PC-3 (cell line): ENCODE results near the gene ITGAL. TPM values are rescaled to one million over a fixed set of nuclear protein-coding genes. Genes with fewer than 3 reads are reported as not detected.

Experiments used
- ATAC-seq: fragments of 200-7000 bp; cut with Tn5 transposase; 2 replicates; pipeline ENCODE4 v1.9.1; 2020; ENCODE audit warnings: mild to moderate bottlenecking, moderate library complexity
- BruUV-seq: library from RNA; stranded (reverse); fragments of 400-500 nt; replicated peaks from 2 replicates; lab custom pipeline; 2021; lab: Mats Ljungman, UMichigan
- CTCF ChIA-PET: fragments of 300-600 bp; sonication (Branson Sonifier 250); formaldehyde crosslinking; loops from one replicate; lab custom pipeline; 2022; ENCODE audit warnings: antibody characterized with exemption; lab: Charles Lee
- POLR2A ChIA-PET: fragments of 300-600 bp; sonication (Branson Sonifier 250); formaldehyde crosslinking; loops from one replicate; lab custom pipeline; 2022; ENCODE audit warnings: antibody characterized with exemption; ENCODE audit not compliant: unreplicated experiment; lab: Charles Lee
- DNase-seq: peaks from one replicate; pipeline ENCODE4 v3.0.0-alpha.2; 2015
- H2AFZ ChIP-seq: fragments of 300-600 bp; sonication (generic); 2 replicates; pipeline ENCODE4 v1.6.0; 2016; ENCODE audit warnings: antibody characterized with exemption, low read length
- H3F3A ChIP-seq: fragments of 300-600 bp; sonication (generic); one replicate; pipeline ENCODE4 v1.6.0; 2017; ENCODE audit warnings: antibody characterized with exemption, low read length, control low read depth, mild to moderate bottlenecking; ENCODE audit not compliant: unreplicated experiment
- H3K27ac ChIP-seq: fragments of 300-600 bp; sonication (generic); 2 replicates; pipeline ENCODE4 v1.5.1; 2016; ENCODE audit warnings: mild to moderate bottlenecking, low read length
- H3K27me3 ChIP-seq: fragments of 300-600 bp; sonication (generic); 2 replicates; pipeline ENCODE4 v1.6.1; 2016; ENCODE audit warnings: low read length, mixed read lengths
- H3K36me3 ChIP-seq: fragments of 300-600 bp; sonication (generic); 2 replicates; pipeline ENCODE4 v1.6.1; 2016; ENCODE audit warnings: low read depth, mixed run types, low read length, mixed read lengths
- H3K4me1 ChIP-seq: fragments of 300-600 bp; sonication (generic); 2 replicates; pipeline ENCODE4 v1.5.1; 2016; ENCODE audit warnings: low read length; ENCODE audit not compliant: insufficient read depth
- H3K4me2 ChIP-seq: fragments of 300-600 bp; sonication (generic); 2 replicates; pipeline ENCODE4 v1.6.0; 2016; ENCODE audit warnings: low read length
- H3K4me3 ChIP-seq: fragments of 300-600 bp; sonication (generic); 2 replicates; pipeline ENCODE4 v1.5.1; 2016; ENCODE audit warnings: mild to moderate bottlenecking, low read length, mixed read lengths
- H3K79me2 ChIP-seq: fragments of 300-600 bp; sonication (generic); 2 replicates; pipeline ENCODE4 v1.6.1; 2017; ENCODE audit warnings: low read length, mixed read lengths
- H3K9ac ChIP-seq: fragments of 300-600 bp; sonication (generic); 2 replicates; pipeline ENCODE4 v1.6.0; 2016; ENCODE audit warnings: mild to moderate bottlenecking, low read length
- H3K9me2 ChIP-seq: fragments of 300-600 bp; sonication (generic); replicated peaks from 2 replicates; pipeline ENCODE4 v1.6.1; 2016; ENCODE audit warnings: mixed run types, low read length, mixed read lengths
- H3K9me3 ChIP-seq: fragments of 300-600 bp; sonication (generic); 2 replicates; pipeline ENCODE4 v1.6.1; 2016; ENCODE audit warnings: low read length, mixed read lengths
- H4K20me1 ChIP-seq: fragments of 300-600 bp; sonication (generic); 2 replicates; pipeline ENCODE4 v1.6.1; 2016; ENCODE audit warnings: low read length, mixed read lengths
- CTCF ChIP-seq: fragments of 300-600 bp; sonication (generic); conservative IDR thresholded peaks from 2 replicates; pipeline ENCODE4 v1.5.1; 2017; ENCODE audit warnings: antibody characterized with exemption, low read depth, mild to moderate bottlenecking, low read length
- EZH2 ChIP-seq: fragments of 300-600 bp; sonication (generic); IDR thresholded peaks from one replicate; pipeline ENCODE4 v1.6.1; 2017; ENCODE audit warnings: antibody characterized with exemption, mild to moderate bottlenecking, low read length; ENCODE audit not compliant: unreplicated experiment
- EZH2phosphoT487 ChIP-seq: fragments of 300-600 bp; sonication (generic); IDR thresholded peaks from 2 replicates; pipeline ENCODE4 v1.6.1; 2018; ENCODE audit warnings: mild to moderate bottlenecking, antibody characterized with exemption, low read length, borderline replicate concordance
- intact Hi-C: fragments of 100-400 bp; cut with micrococcal nuclease; formaldehyde crosslinking; loops from 2 replicates; pipeline ENCODE4 v1.9.0; 2023
- total RNA-seq: library from RNA; depleted of rRNA; stranded (reverse); fragments of >200 nt; gene quantifications from 2 replicates; pipeline ENCODE4 v1.2.3, GENCODE V29; 2014

The ITGAL gene
- total RNA-seq, 1 experiment from 2014 or later, result not detected

DNA sequence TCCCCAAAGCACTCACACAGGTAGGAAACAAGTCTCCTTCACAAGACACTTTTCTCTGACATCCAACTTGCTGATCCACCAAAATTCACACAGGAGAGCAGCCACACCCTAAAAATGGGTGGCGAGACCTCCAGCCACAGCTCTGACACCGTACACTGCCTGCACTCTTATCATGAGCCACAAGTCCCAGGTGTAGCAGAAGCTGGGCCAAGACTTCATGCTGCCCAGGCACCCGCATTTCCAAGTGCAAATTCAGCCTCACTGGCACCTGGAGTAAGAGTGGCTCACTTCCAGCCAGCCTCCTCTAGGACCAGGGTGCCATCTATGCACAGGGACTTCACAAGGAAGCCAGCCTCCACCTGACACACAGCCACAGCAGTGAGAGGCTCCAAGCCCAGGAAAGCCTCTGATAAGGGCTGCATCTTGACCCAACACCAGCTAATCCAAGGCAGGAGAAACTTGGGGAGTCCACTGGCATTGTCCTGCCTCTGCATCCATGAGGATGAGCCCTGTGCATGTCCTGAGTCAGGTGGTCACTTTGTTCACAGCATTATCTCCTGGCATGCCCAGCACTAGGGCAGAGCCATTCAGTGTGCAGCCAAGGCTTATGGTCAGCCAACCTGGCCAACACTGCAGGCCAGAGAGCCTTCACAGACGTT is 56.4 kb downstream of the ITGAL start:
- Histone ChIP-seq H3K4me1 (peaks cover 11% of the 10 kb centered on the region), H3K27me3 (no peaks in the 10 kb centered on the region), H3K9me3 (no peaks in the 10 kb centered on the region), H3K27ac (no peak overlapping the region), H3K79me2 (peaks cover 19% of the 10 kb centered on the region), H3K9ac (no peak overlapping the region), H4K20me1 (no peaks in the 10 kb centered on the region), H3K4me3 (no peak overlapping the region), H3F3A (no peaks in the 10 kb centered on the region), H2AFZ (no peak overlapping the region), H3K9me2 (no peaks in the 10 kb centered on the region), H3K36me3 (no peaks in the 10 kb centered on the region), H3K4me2 (no peak overlapping the region)
- TF ChIP-seq CTCF, result no peak
- intact Hi-C loops, result loop anchor here (10.0 kb wide), 2 partner anchors 84 to 106 kb away; partner anchors contain the start of gene SEPHS2
- BruUV-seq, result no TSS peak
- ChIA-PET POLR2A (no interaction called here), CTCF (no interaction called here)
- no peak for DNase-seq
- ATAC-seq, result no peak

DNA sequence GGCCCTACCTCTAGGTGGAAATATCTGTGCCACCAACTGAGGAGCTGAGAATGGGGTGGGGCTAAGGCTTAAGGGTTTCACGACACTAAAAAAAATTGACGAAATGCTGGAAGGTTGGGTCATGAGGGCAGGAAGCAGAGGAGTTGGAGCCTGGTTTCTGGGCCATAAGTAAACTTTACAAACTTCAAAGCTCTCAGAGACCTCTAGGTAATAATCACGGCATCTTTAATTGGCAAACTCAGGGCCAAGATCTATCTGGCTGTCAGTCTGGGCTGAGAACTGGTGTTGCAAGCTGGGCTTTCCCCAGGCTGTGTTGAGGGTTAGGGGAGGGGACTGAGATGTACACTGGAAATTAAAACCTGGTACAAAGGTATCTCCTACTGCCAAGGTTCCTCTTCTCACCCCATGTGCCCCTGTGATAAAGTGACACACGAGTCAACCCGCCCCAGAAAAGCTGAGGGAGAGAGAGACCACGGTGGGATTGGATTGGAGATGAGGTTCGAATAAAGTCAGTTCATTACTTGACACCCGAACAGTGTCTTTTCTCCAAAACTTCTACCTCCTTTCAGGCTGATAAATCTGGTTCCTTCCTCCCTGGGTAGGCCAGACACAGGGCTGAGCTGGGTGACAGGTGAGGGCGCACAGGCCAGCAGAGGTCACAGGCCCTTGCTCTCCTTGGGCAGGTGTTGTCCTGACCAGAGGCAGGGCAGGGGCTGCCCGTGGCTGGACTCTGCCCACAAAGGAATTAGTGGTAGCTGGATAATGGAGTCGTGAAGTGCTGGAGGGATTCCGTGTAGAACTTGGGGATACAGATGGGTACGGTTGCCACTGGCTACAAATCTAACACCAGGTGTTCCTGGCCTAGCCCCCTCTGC is 57.9 kb downstream of the ITGAL start:
- Histone ChIP-seq H3K9me2 (no peaks in the 10 kb centered on the region), H3K9me3 (no peaks in the 10 kb centered on the region), H3K79me2 (peaks cover 28% of the 10 kb centered on the region), H3K4me1 (peaks cover 16% of the 10 kb centered on the region), H2AFZ (no peak overlapping the region), H3K27me3 (no peaks in the 10 kb centered on the region), H4K20me1 (no peaks in the 10 kb centered on the region), H3K27ac (no peak overlapping the region), H3K4me3 (no peak overlapping the region), H3F3A (no peaks in the 10 kb centered on the region), H3K9ac (no peak overlapping the region), H3K36me3 (no peaks in the 10 kb centered on the region), H3K4me2 (no peak overlapping the region)
- ATAC-seq (no peak), DNase-seq (no peak)
- TF ChIP-seq CTCF (no peak), EZH2phosphoT487 (no peak), EZH2 (no peak)
- BruUV-seq, result no TSS peak
- ChIA-PET CTCF (no interaction called here), POLR2A (no interaction called here)
- intact Hi-C loops, result no loop called here
